A673 (cell line): Measurements from ENCODE around the gene MAP3K5. TPM values are rescaled to one million over a fixed set of nuclear protein-coding genes. Genes with fewer than 3 reads are reported as not detected.

Experiments
- BruUV-seq: library from RNA; stranded (reverse); fragments of 400-500 nt; replicated peaks from 2 replicates; lab custom pipeline; 2021; lab: Mats Ljungman, UMichigan
- CTCF ChIA-PET: fragments of 300-600 bp; sonication (Branson Sonifier 250); formaldehyde crosslinking; loops from one replicate; lab custom pipeline; 2022; ENCODE audit warnings: antibody characterized with exemption; lab: Charles Lee
- POLR2A ChIA-PET: fragments of 300-600 bp; sonication (Branson Sonifier 250); formaldehyde crosslinking; loops from one replicate; lab custom pipeline; 2022; ENCODE audit warnings: antibody characterized with exemption; ENCODE audit not compliant: low non-redundant PET; lab: Charles Lee
- DNase-seq: peaks from one replicate; pipeline ENCODE4 v3.0.0-alpha.2; 2015; ENCODE audit warnings: low spot score
- H3K27ac ChIP-seq: fragments of 200-600 bp; sonication (generic); 2 replicates; pipeline ENCODE4 v1.5.1; 2016; ENCODE audit warnings: mixed run types, low read depth, mild to moderate bottlenecking, mixed read lengths, antibody characterized with exemption, low read length; ENCODE audit not compliant: poor library complexity, severe bottlenecking
- H3K27me3 ChIP-seq: fragments of 200-600 bp; sonication (generic); replicated peaks from 2 replicates; pipeline ENCODE4 v1.6.1; 2017; ENCODE audit warnings: mixed run types, low read depth, mild to moderate bottlenecking, mixed read lengths, antibody characterized with exemption, low read length; ENCODE audit not compliant: insufficient read depth, poor library complexity
- H3K36me3 ChIP-seq: fragments of 200-600 bp; sonication (generic); 2 replicates; pipeline ENCODE4 v1.6.1; 2016; ENCODE audit warnings: mixed run types, mild to moderate bottlenecking, mixed read lengths, antibody characterized with exemption, low read length; ENCODE audit not compliant: insufficient read depth, poor library complexity, severe bottlenecking
- H3K4me1 ChIP-seq: fragments of 200-600 bp; sonication (generic); 2 replicates; pipeline ENCODE4 v1.6.1; 2017; ENCODE audit warnings: mixed run types, mild to moderate bottlenecking, mixed read lengths, antibody characterized with exemption, low read length; ENCODE audit not compliant: insufficient read depth, poor library complexity, severe bottlenecking
- H3K4me3 ChIP-seq: fragments of 200-600 bp; sonication (generic); 2 replicates; pipeline ENCODE4 v1.5.1; 2016; ENCODE audit warnings: low read depth, mixed run types, mild to moderate bottlenecking, mixed read lengths, low read length; ENCODE audit not compliant: poor library complexity, severe bottlenecking
- H3K9me3 ChIP-seq: fragments of 200-600 bp; sonication (generic); 2 replicates; pipeline ENCODE4 v1.6.1; 2016; ENCODE audit warnings: mixed run types, low read depth, mild to moderate bottlenecking, mixed read lengths, antibody characterized with exemption, low read length; ENCODE audit not compliant: poor library complexity, severe bottlenecking
- EZH2 ChIP-seq: fragments of 200-600 bp; sonication (generic); IDR thresholded peaks from 2 replicates; pipeline ENCODE4 v1.6.1; 2017; ENCODE audit warnings: borderline replicate concordance, low read depth, mild to moderate bottlenecking, mixed read lengths, antibody characterized with exemption, low read length; ENCODE audit not compliant: poor library complexity, severe bottlenecking
- intact Hi-C: fragments of 100-400 bp; cut with micrococcal nuclease; formaldehyde crosslinking; loops from one replicate; pipeline ENCODE4 v1.10.0; 2022; ENCODE audit not compliant: unreplicated experiment
- total RNA-seq: library from RNA; stranded (reverse); gene quantifications from 2 replicates; pipeline ENCODE4 v1.2.3, GENCODE V29; 2021
- TF ChIP-seq, protein P1 (sequence below): fragments of 300-800, 200-600 bp; sonication (generic); conservative IDR thresholded peaks from 2 replicates; pipeline ENCODE4 v1.5.1; 2017; ENCODE audit warnings: low read depth, mild to moderate bottlenecking, antibody characterized with exemption, low read length, moderate library complexity, mixed read lengths

Gene MAP3K5
- total RNA-seq, 1 experiment from 2014 or later = 5.4 TPM

DNA sequence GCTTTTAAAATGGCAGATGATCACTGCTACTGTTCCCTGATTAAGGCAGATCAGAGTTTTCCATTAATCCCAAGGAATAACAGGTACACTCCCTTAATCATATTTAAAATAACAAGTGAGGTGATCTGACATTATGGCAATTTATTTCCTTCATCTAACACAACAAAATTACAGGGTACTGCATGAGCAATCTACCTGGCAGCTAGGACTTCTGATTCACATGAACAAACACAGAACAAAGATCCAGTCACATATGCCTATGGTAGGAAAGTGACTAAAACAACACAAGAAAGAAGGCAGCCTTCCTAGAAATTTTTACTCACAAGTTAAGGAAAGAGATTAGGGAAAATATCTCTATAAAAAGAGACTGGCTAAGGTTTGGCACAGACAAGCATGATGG is 275.3 kb downstream of the MAP3K5 start:
- BruUV-seq = no TSS peak
- CTCF ChIA-PET = no interaction called here
- no peaks in the 10 kb centered on the region for H3K27me3 ChIP-seq
- POLR2A ChIA-PET = no interaction called here
- H3K9me3 ChIP-seq = no peaks in the 10 kb centered on the region
- intact Hi-C loops = no loop called here
- no peak for TF ChIP-seq EZH2
- TF ChIP-seq, protein P1, sequence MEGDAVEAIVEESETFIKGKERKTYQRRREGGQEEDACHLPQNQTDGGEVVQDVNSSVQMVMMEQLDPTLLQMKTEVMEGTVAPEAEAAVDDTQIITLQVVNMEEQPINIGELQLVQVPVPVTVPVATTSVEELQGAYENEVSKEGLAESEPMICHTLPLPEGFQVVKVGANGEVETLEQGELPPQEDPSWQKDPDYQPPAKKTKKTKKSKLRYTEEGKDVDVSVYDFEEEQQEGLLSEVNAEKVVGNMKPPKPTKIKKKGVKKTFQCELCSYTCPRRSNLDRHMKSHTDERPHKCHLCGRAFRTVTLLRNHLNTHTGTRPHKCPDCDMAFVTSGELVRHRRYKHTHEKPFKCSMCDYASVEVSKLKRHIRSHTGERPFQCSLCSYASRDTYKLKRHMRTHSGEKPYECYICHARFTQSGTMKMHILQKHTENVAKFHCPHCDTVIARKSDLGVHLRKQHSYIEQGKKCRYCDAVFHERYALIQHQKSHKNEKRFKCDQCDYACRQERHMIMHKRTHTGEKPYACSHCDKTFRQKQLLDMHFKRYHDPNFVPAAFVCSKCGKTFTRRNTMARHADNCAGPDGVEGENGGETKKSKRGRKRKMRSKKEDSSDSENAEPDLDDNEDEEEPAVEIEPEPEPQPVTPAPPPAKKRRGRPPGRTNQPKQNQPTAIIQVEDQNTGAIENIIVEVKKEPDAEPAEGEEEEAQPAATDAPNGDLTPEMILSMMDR = no peak
- DNase-seq = no peak
- no peak overlapping the region for H3K27ac ChIP-seq
- no peaks in the 10 kb centered on the region for H3K4me1 ChIP-seq
- H3K4me3 ChIP-seq = no peak overlapping the region
- H3K36me3 ChIP-seq = no peaks in the 10 kb centered on the region

DNA sequence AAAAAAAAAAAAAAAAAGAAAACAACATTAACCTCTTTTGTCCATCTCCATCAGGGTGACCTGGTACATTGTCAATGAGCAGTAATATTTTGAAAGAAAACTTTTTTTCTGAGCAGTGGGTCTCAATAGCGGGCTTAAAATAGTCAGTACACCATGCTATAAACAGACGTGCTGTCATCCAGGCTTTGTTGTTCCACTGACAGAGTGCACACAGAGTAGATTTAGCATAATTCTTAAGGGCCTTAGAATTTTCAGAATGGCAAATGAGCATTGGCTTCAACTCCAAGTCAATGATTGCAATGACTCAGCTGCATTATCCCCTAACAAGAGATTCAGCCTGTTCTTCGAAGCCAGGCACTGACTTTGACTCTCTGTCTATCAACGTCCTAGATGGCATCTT is 277.7 kb downstream of the MAP3K5 start:
- ChIA-PET CTCF (no interaction called here), POLR2A (no interaction called here)
- no peak overlapping the region for H3K27ac ChIP-seq
- H3K4me1 ChIP-seq = no peaks in the 10 kb centered on the region
- no peaks in the 10 kb centered on the region for H3K9me3 ChIP-seq
- H3K27me3 ChIP-seq = no peaks in the 10 kb centered on the region
- H3K4me3 ChIP-seq = no peak overlapping the region
- H3K36me3 ChIP-seq = no peaks in the 10 kb centered on the region
- BruUV-seq = no TSS peak
- no peak for TF ChIP-seq EZH2
- TF ChIP-seq, protein P1 = no peak
- intact Hi-C loops = no loop called here
- DNase-seq = no peak

DNA sequence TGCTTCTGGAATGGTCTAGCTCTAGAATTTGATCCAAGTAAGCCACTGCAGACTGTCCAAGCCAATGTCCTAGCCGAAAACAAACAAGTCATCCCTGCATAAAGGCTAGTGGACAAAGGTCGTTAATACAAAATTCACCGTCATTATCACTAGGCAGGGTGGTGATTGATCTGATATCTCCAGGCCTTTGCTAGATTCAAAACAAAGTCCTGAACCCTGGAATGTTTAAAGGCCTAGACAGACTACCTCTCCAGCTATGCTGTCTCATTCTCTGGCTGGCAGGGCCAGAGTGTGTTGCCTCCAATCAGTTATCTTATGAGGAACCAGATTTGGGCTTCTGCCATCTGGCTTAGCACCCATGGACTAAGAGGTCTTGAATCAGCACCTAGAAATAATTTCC is 280.4 kb downstream of the MAP3K5 start:
- H3K9me3 ChIP-seq = no peaks in the 10 kb centered on the region
- intact Hi-C loops = no loop called here
- no peaks in the 10 kb centered on the region for H3K27me3 ChIP-seq
- no peak overlapping the region for H3K4me3 ChIP-seq
- no TSS peak for BruUV-seq
- H3K36me3 ChIP-seq = no peaks in the 10 kb centered on the region
- H3K27ac ChIP-seq = no peak overlapping the region
- no peak for DNase-seq
- H3K4me1 ChIP-seq = no peaks in the 10 kb centered on the region
- ChIA-PET POLR2A (no interaction called here), CTCF (no interaction called here)
- TF ChIP-seq, protein P1 = no peak
- no peak for TF ChIP-seq EZH2
